K562 (cell line): Measurements from ENCODE around the gene CENPP. TPM values are rescaled to one million over a fixed set of nuclear protein-coding genes. Genes with fewer than 3 reads are reported as not detected.

Experiments used
- ATAC-seq: fragments of 200-7000 bp; cut with Tn5 transposase; 3 replicates; pipeline ENCODE4 v1.9.1; 2020; ENCODE audit warnings: moderate library complexity
- BruUV-seq: library from RNA; stranded (reverse); fragments of 400-500 nt; replicated peaks from 2 replicates; lab custom pipeline; 2021; lab: Mats Ljungman, UMichigan
- CTCF ChIA-PET: fragments of 300-600 bp; formaldehyde crosslinking; extraction: SDS; loops from one replicate; lab custom pipeline; 2021; ENCODE audit warnings: low intra/inter-chr PET ratio; lab: Yijun Ruan, JAX
- POLR2A ChIA-PET: fragments of 300-600, 350-650 bp; sonication (Branson Sonifier 250); formaldehyde crosslinking; extraction: SDS; loops from one replicate; lab custom pipeline; 2021; ENCODE audit warnings: antibody characterized with exemption, inconsistent platforms; lab: Yijun Ruan, JAX
- DNase-seq, 4 experiments: peaks; one replicate each; pipeline versions ENCODE4 v3.0.0 to v3.0.0-alpha.2; 2011 to 2018; ENCODE audit warnings: low spot score in 3 of 4, mixed read lengths in 3 of 4; ENCODE audit errors: extremely low read depth in 1 of 4
- FAIRE-seq: peaks from 2 replicates; lab custom pipeline; 2011; peaks lifted over from hg19 to GRCh38; lab: Jason Lieb, UNC
- H2AFZ ChIP-seq: 2 replicates; pipeline ENCODE4 v1.6.0; 2011; ENCODE audit warnings: low read depth, low read length, control low read depth, inconsistent platforms
- H3K27ac ChIP-seq: fragments of 200-600 bp; 3 replicates; pipeline ENCODE4 v1.8.0; 2011; ENCODE audit warnings: low read depth, mild to moderate bottlenecking, control low read depth, inconsistent platforms, low read length, moderate library complexity, mixed read lengths; ENCODE audit errors: extremely low read depth
- H3K27me3 ChIP-seq, 2 experiments: fragments of 300-600 bp in 1 of 2; 2 replicates in 1 of 2; 3 replicates in 1 of 2; pipeline versions ENCODE4 v1.6.0 to v1.8.0; 2011; ENCODE audit warnings: inconsistent platforms in 2 of 2, low read length in 2 of 2, mild to moderate bottlenecking in 1 of 2, mixed read lengths in 1 of 2, moderate library complexity in 1 of 2; ENCODE audit not compliant: control insufficient read depth in 2 of 2, insufficient read depth in 2 of 2
- H3K36me3 ChIP-seq: fragments of 300-600 bp; 3 replicates; pipeline ENCODE4 v1.8.0; 2011; ENCODE audit warnings: mild to moderate bottlenecking, low read length, inconsistent platforms; ENCODE audit not compliant: control insufficient read depth, insufficient read depth
- H3K4me1 ChIP-seq, 2 experiments: fragments of 200-600 bp in 1 of 2; replicated peaks in 1 of 2; 2 replicates in 1 of 2; 3 replicates in 1 of 2; pipeline versions ENCODE4 v1.5.1 to v1.8.0; 2011; ENCODE audit warnings: inconsistent platforms in 2 of 2, low read length in 2 of 2, mild to moderate bottlenecking in 1 of 2, mixed read lengths in 1 of 2, moderate library complexity in 1 of 2; ENCODE audit not compliant: control insufficient read depth in 2 of 2, insufficient read depth in 2 of 2
- H3K4me2 ChIP-seq: 2 replicates; pipeline ENCODE4 v1.6.1; 2011; ENCODE audit warnings: low read length, control low read depth, inconsistent platforms, mixed read lengths; ENCODE audit not compliant: insufficient read depth
- H3K4me3 ChIP-seq: fragments of 200-600 bp; sonication (generic), shearing (Covaris generic); 2 replicates; pipeline ENCODE4 v1.5.1; 2016; ENCODE audit warnings: control low read depth, inconsistent platforms
- H3K79me2 ChIP-seq: fragments of 200-600 bp; 3 replicates; pipeline ENCODE4 v1.8.0; 2011; ENCODE audit warnings: low read length, inconsistent platforms; ENCODE audit not compliant: control insufficient read depth, insufficient read depth
- H3K9ac ChIP-seq, 2 experiments: 2 replicates each; pipeline versions ENCODE4 v1.6.0 to v1.6.1; 2011; ENCODE audit warnings: low read depth in 2 of 2, low read length in 2 of 2, control low read depth in 1 of 2, inconsistent platforms in 1 of 2, mild to moderate bottlenecking in 1 of 2, mixed read lengths in 1 of 2; ENCODE audit not compliant: insufficient read depth in 1 of 2
- H3K9me1 ChIP-seq: one replicate; pipeline ENCODE4 v1.6.0; 2011; ENCODE audit warnings: inconsistent platforms, mild to moderate bottlenecking, low read length, moderate library complexity; ENCODE audit not compliant: control insufficient read depth, insufficient read depth
- H3K9me3 ChIP-seq: replicated peaks from 2 replicates; pipeline ENCODE4 v1.5.1; 2011; ENCODE audit warnings: low read depth, low read length, inconsistent platforms; ENCODE audit not compliant: control insufficient read depth, insufficient read depth
- H4K20me1 ChIP-seq: replicated peaks from 2 replicates; pipeline ENCODE4 v1.6.1; 2011; ENCODE audit warnings: low read length, inconsistent platforms, mixed read lengths; ENCODE audit not compliant: control insufficient read depth, insufficient read depth
- CBX3 ChIP-seq, 2 experiments: IDR thresholded peaks; 1 replicate in 1 of 2; 2 replicates in 1 of 2; pipeline ENCODE4 v1.6.1; 2012; ENCODE audit warnings: inconsistent platforms in 2 of 2, low read length in 2 of 2, borderline replicate concordance in 1 of 2, control low read depth in 1 of 2
- EWSR1 ChIP-seq: fragments of 450-650 bp; IDR thresholded peaks from 2 replicates; pipeline ENCODE4 v1.6.1; 2018; ENCODE audit warnings: borderline replicate concordance, mild to moderate bottlenecking, low read depth, moderate library complexity; ENCODE audit not compliant: partially characterized antibody
- LCOR ChIP-seq: sonication (generic); formaldehyde crosslinking; IDR thresholded peaks from 2 replicates; pipeline ENCODE4 v1.8.0; 2022; ENCODE audit warnings: mild to moderate bottlenecking, missing genetic modification reagents
- MCM2 ChIP-seq: fragments of 450-650 bp; IDR thresholded peaks from 2 replicates; pipeline ENCODE4 v1.6.1; 2017; ENCODE audit warnings: low read depth, mild to moderate bottlenecking
- NFE2L1 ChIP-seq: fragments of 450-650 bp; IDR thresholded peaks from 2 replicates; pipeline ENCODE4 v1.6.1; 2016; ENCODE audit warnings: missing genetic modification characterization, low read depth, mild to moderate bottlenecking, missing compliant biosample characterization, moderate library complexity, borderline replicate concordance
- SIN3A ChIP-seq, 2 experiments: fragments of 150-350 bp in 1 of 2; IDR thresholded peaks; 2 replicates each; pipeline ENCODE4 v1.6.1; 2011 to 2016; ENCODE audit warnings: borderline replicate concordance in 2 of 2, low read depth in 2 of 2, low read length in 2 of 2, mild to moderate bottlenecking in 2 of 2, moderate library complexity in 2 of 2; ENCODE audit not compliant: control insufficient read depth in 1 of 2
- TAF9B ChIP-seq: fragments of 450-650 bp; IDR thresholded peaks from 2 replicates; pipeline ENCODE4 v1.6.1; 2018; ENCODE audit warnings: mild to moderate bottlenecking; ENCODE audit not compliant: partially characterized antibody
- ZBTB40 ChIP-seq, 2 experiments: fragments of 450-650 bp in 1 of 2; sonication (generic) in 1 of 2; formaldehyde crosslinking in 1 of 2; IDR thresholded peaks; 2 replicates each; pipeline versions ENCODE4 v1.7.1 to v1.9.0; 2016 to 2022; ENCODE audit warnings: inconsistent platforms in 1 of 2, mild to moderate bottlenecking in 1 of 2, missing genetic modification reagents in 1 of 2
- WGBS: fragments of 100-300 bp; shearing (Covaris generic); methylation state at CpG from one replicate; pipeline ENCODE4 v1.1.6; 2016; ENCODE audit warnings: low coverage, mixed read lengths; ENCODE audit not compliant: insufficient coverage; ENCODE audit errors: missing lambda C conversion rate; 5-methylcytosine and 5-hydroxymethylcytosine counted together
- in situ Hi-C: fragments of 300-500 bp; cut with MboI; formaldehyde crosslinking; loops from 4 replicates; pipeline ENCODE4 v1.15.0; 2018; ENCODE audit warnings: inconsistent platforms, mixed read lengths
- intact Hi-C: fragments of 100-400 bp; cut with micrococcal nuclease; formaldehyde crosslinking; loops from 2 replicates; pipeline ENCODE4 v1.14.2; 2022
- polyA plus RNA-seq, 8 experiments: library from polyadenylated mRNA; depleted of rRNA in 4 of 8; stranded (reverse) in 5 of 8; unstranded in 3 of 8; fragments of >200 nt; fragmentation: Nextera tagmentation in 2 of 8; fragmentation: Illumina TruSeq in 1 of 8; extraction: Ambion mirVana in 2 of 8; extraction: Trizol in 1 of 8; gene quantifications; 2 replicates each; pipeline versions ENCODE4 v1.2.1 to v1.2.3, GENCODE V29; 2011 to 2014; ENCODE audit warnings: inconsistent platforms in 1 of 8, missing spikeins in 1 of 8
- total RNA-seq, 7 experiments: library from RNA; depleted of rRNA in 6 of 7; stranded (reverse); fragments of >200 nt in 6 of 7; fragmentation: Illumina TruSeq in 2 of 7; extraction: Trizol in 2 of 7; gene quantifications; 2 replicates each; pipeline versions ENCODE4 v1.2.1 to v1.2.3, GENCODE V29; 2011 to 2021; ENCODE audit warnings: low replicate concordance in 1 of 7

The CENPP gene
- total and polyA plus RNA-seq, 9 of the 15 experiments (the other 6 are each of a cell fraction or from before 2014, with no cell fraction given) = 8.0 to 28.5 (median 17.9) TPM

DNA sequence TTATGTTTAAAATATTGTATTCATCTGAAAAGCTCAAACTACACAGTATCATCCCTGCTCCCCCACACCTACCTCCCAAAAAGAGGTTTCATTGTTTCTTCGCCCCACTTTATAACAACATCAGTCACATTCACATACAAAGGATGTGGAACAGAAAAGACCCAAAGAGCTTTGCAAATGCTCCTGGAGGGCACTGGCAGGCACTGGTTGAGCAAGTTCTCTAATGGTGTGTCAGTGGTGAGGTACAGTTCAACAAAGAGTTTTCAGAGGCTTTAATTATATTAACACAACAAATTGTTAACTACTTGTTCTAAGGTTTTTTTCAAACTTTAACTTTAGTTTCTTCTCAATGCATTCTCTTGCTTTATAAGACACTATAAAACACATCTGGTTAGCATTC, 264.2 kb downstream of the CENPP start:
- BruUV-seq = no TSS peak
- Histone ChIP-seq H3K9me3 (no peaks in the 10 kb centered on the region), H3K36me3 (no peaks in the 10 kb centered on the region), H3K4me1 (no peaks in the 10 kb centered on the region; a peak in 1 of 5 replicates), H3K4me2 (no peak overlapping the region)
- no peak for FAIRE-seq
- TF ChIP-seq EWSR1 (no peak), LCOR (CRISPR knock-in tag) (no peak), TAF9B (no peak), SIN3A (IDR thresholded peaks at IDR 0.05; ENCODE audit: borderline replicate concordance in 2 of 2, control insufficient read depth in 1 of 2, low read depth in 2 of 2, low read length in 2 of 2) (no peak), ZBTB40 (IDR thresholded peaks at IDR 0.05) (no peak), ZBTB40 (CRISPR knock-in tag; IDR thresholded peaks at IDR 0.05) (no peak), NFE2L1 (tag) (no peak), CBX3 (IDR thresholded peaks at IDR 0.05; ENCODE audit: borderline replicate concordance in 1 of 2, low read length in 2 of 2) (no peak), MCM2 (no peak)
- TF ChIP-seq, all 486 proteins: peak for 0
- no peak overlapping the region for H2AFZ ChIP-seq
- intact Hi-C loops = no loop called here
- no peaks in the 10 kb centered on the region for H4K20me1 ChIP-seq
- H3K4me3 ChIP-seq = no peak overlapping the region
- DNase-seq = no peak
- ChIA-PET CTCF (no interaction called here), POLR2A (interaction anchor here (0.9 to 1.7 kb wide), 2 partner anchors 19 to 41 kb away, joined by 3 to 5 read pairs; no protein-coding TSS in a partner anchor)
- in situ Hi-C loops = no loop called here
- no peaks in the 10 kb centered on the region for H3K9me1 ChIP-seq
- WGBS = 50% methylated on average over 1 of the region's 1 CpG
- H3K27ac ChIP-seq = no peak overlapping the region
- H3K27me3 ChIP-seq = no peaks in the 10 kb centered on the region
- no peak for ATAC-seq
- H3K9ac ChIP-seq = no peak overlapping the region
- no peaks in the 10 kb centered on the region for H3K79me2 ChIP-seq
